ENCODE data around the gene ESCO1.
"Not testable (repeated sequence)": the region's sequence is repeated elsewhere in the genome, so short reads cannot be mapped to it uniquely, and the experiment has no call there.

ESCO1 gene

GRCh38 chr18:21600526-21601410 lies at the start of gene ESCO1:
Gene ESCO1, minus strand, starts transcription at chr18:21600704. Its CDS starts 25,861 bp downstream, at chr18:21574843.
- peak within 1 kb of the TSS; percentile 90 for H3K9ac ChIP-seq (ENCODE audit: low read length)
- H3K4me3 ChIP-seq (ENCODE audit: low read length), result peak within 1 kb of the TSS; percentile 85
- peaks cover 6% of the 10 kb centered on the region for H3K4me1 ChIP-seq (ENCODE audit: control insufficient read depth, low read depth, low read length)
- peak within 1 kb of the TSS; percentile 89 for H3K27ac ChIP-seq (ENCODE audit: low read length)
- no peaks in the 10 kb centered on the region for H3K27me3 ChIP-seq (ENCODE audit: control insufficient read depth, insufficient read depth, low read length)
- no peaks in the 10 kb centered on the region for H3K9me3 ChIP-seq (ENCODE audit: control insufficient read depth, low read depth, low read length)
- H3K36me3 ChIP-seq (ENCODE audit: control insufficient read depth, low read depth, low read length), result no peaks in the 10 kb centered on the region

GRCh38 chr18:21640375-21640774 lies 39.9 kb upstream of the ESCO1 start:
- not testable (repeated sequence) for H3K27me3 ChIP-seq (ENCODE audit: control insufficient read depth, insufficient read depth, low read length); H3K4me3 ChIP-seq (ENCODE audit: low read length); H3K9ac ChIP-seq (ENCODE audit: low read length); H3K9me3 ChIP-seq (ENCODE audit: control insufficient read depth, low read depth, low read length); H3K27ac ChIP-seq (ENCODE audit: low read length); H3K36me3 ChIP-seq (ENCODE audit: control insufficient read depth, low read depth, low read length); H3K4me1 ChIP-seq (ENCODE audit: control insufficient read depth, low read depth, low read length)

GRCh38 chr18:21638822-21639221 lies 38.3 kb upstream of the ESCO1 start:
- Histone ChIP-seq H3K4me3 (ENCODE audit: low read length) (no peak overlapping the region), H3K27me3 (ENCODE audit: control insufficient read depth, insufficient read depth, low read length) (no peaks in the 10 kb centered on the region), H3K36me3 (ENCODE audit: control insufficient read depth, low read depth, low read length) (peaks cover 8% of the 10 kb centered on the region), H3K4me1 (ENCODE audit: control insufficient read depth, low read depth, low read length) (no peaks in the 10 kb centered on the region), H3K27ac (ENCODE audit: low read length) (no peak overlapping the region), H3K9me3 (ENCODE audit: control insufficient read depth, low read depth, low read length) (no peaks in the 10 kb centered on the region), H3K9ac (ENCODE audit: low read length) (no peak overlapping the region)

GRCh38 chr18:21636769-21637168 lies 36.3 kb upstream of the ESCO1 start:
- H3K4me1 ChIP-seq (ENCODE audit: control insufficient read depth, low read depth, low read length), result no peaks in the 10 kb centered on the region
- no peaks in the 10 kb centered on the region for H3K27me3 ChIP-seq (ENCODE audit: control insufficient read depth, insufficient read depth, low read length)
- no peak overlapping the region for H3K9ac ChIP-seq (ENCODE audit: low read length)
- no peaks in the 10 kb centered on the region for H3K9me3 ChIP-seq (ENCODE audit: control insufficient read depth, low read depth, low read length)
- no peak overlapping the region for H3K4me3 ChIP-seq (ENCODE audit: low read length)
- no peak overlapping the region for H3K27ac ChIP-seq (ENCODE audit: low read length)
- peaks cover 19% of the 10 kb centered on the region for H3K36me3 ChIP-seq (ENCODE audit: control insufficient read depth, low read depth, low read length)

GRCh38 chr18:21634588-21635199 lies 34.2 kb upstream of the ESCO1 start:
- H3K36me3 ChIP-seq (ENCODE audit: control insufficient read depth, low read depth, low read length), result peaks cover 36% of the 10 kb centered on the region

GRCh38 chr18:21632393-21632792 lies 31.9 kb upstream of the ESCO1 start:
- Histone ChIP-seq H3K9ac (ENCODE audit: low read length) (no peak overlapping the region), H3K27ac (ENCODE audit: low read length) (no peak overlapping the region), H3K36me3 (ENCODE audit: control insufficient read depth, low read depth, low read length) (peaks cover 59% of the 10 kb centered on the region)

More at GRCh38 chr18:21634588-21635199, 34.2 kb upstream of the ESCO1 start:
- Histone ChIP-seq H3K4me1 (ENCODE audit: control insufficient read depth, low read depth, low read length) (no peaks in the 10 kb centered on the region), H3K27ac (ENCODE audit: low read length) (no peak overlapping the region), H3K9me3 (ENCODE audit: control insufficient read depth, low read depth, low read length) (no peaks in the 10 kb centered on the region), H3K4me3 (ENCODE audit: low read length) (no peak overlapping the region), H3K27me3 (ENCODE audit: control insufficient read depth, insufficient read depth, low read length) (no peaks in the 10 kb centered on the region), H3K9ac (ENCODE audit: low read length) (no peak overlapping the region)

GRCh38 chr18:21629089-21629832 lies 28.8 kb upstream of the ESCO1 start:
- no peaks in the 10 kb centered on the region for H3K27me3 ChIP-seq (ENCODE audit: control insufficient read depth, insufficient read depth, low read length)
- peaks cover 75% of the 10 kb centered on the region for H3K36me3 ChIP-seq (ENCODE audit: control insufficient read depth, low read depth, low read length)
- H3K4me3 ChIP-seq (ENCODE audit: low read length), result no peak overlapping the region
- no peaks in the 10 kb centered on the region for H3K4me1 ChIP-seq (ENCODE audit: control insufficient read depth, low read depth, low read length)
- H3K9me3 ChIP-seq (ENCODE audit: control insufficient read depth, low read depth, low read length), result no peaks in the 10 kb centered on the region
- H3K9ac ChIP-seq (ENCODE audit: low read length), result no peak overlapping the region
- no peak overlapping the region for H3K27ac ChIP-seq (ENCODE audit: low read length)

More at GRCh38 chr18:21632393-21632792, 31.9 kb upstream of the ESCO1 start:
- no peaks in the 10 kb centered on the region for H3K4me1 ChIP-seq (ENCODE audit: control insufficient read depth, low read depth, low read length)
- no peaks in the 10 kb centered on the region for H3K9me3 ChIP-seq (ENCODE audit: control insufficient read depth, low read depth, low read length)
- no peak overlapping the region for H3K4me3 ChIP-seq (ENCODE audit: low read length)
- no peaks in the 10 kb centered on the region for H3K27me3 ChIP-seq (ENCODE audit: control insufficient read depth, insufficient read depth, low read length)

GRCh38 chr18:21621640-21622039 lies 21.1 kb upstream of the ESCO1 start:
- not testable (repeated sequence) for H3K9me3 ChIP-seq (ENCODE audit: control insufficient read depth, low read depth, low read length); H3K27me3 ChIP-seq (ENCODE audit: control insufficient read depth, insufficient read depth, low read length); H3K4me3 ChIP-seq (ENCODE audit: low read length); H3K9ac ChIP-seq (ENCODE audit: low read length); H3K27ac ChIP-seq (ENCODE audit: low read length); H3K4me1 ChIP-seq (ENCODE audit: control insufficient read depth, low read depth, low read length)
- H3K36me3 ChIP-seq (ENCODE audit: control insufficient read depth, low read depth, low read length), result peaks cover 50% of the 10 kb centered on the region

- H3K27ac ChIP-seq (ENCODE audit: low read length), result peak within 1 kb of the TSS; percentile 83
- H3K36me3 ChIP-seq (ENCODE audit: control insufficient read depth, low read depth, low read length), result peaks cover 16% of the 10 kb centered on the region
- peaks cover 3% of the 10 kb centered on the region for H3K4me1 ChIP-seq (ENCODE audit: control insufficient read depth, low read depth, low read length)
- H3K9me3 ChIP-seq (ENCODE audit: control insufficient read depth, low read depth, low read length), result no peaks in the 10 kb centered on the region
- H3K4me3 ChIP-seq (ENCODE audit: low read length), result peak within 1 kb of the TSS; percentile 76
- H3K27me3 ChIP-seq (ENCODE audit: control insufficient read depth, insufficient read depth, low read length), result no peaks in the 10 kb centered on the region
- peak within 1 kb of the TSS; percentile 99 for H3K9ac ChIP-seq (ENCODE audit: low read length)
Measured at GRCh38 chr18:21612125-21613039, 11.9 kb upstream of the ESCO1 start, which contains the start of gene SNRPD1. Gene SNRPD1, plus strand, starts transcription at chr18:21612314. Its CDS starts 116 bp downstream, at chr18:21612430.

GRCh38 chr18:21611401-21612124 lies 11.1 kb upstream of the ESCO1 start:
- H3K9me3 ChIP-seq (ENCODE audit: control insufficient read depth, low read depth, low read length); H3K4me1 ChIP-seq (ENCODE audit: control insufficient read depth, low read depth, low read length); H3K27me3 ChIP-seq (ENCODE audit: control insufficient read depth, insufficient read depth, low read length); H3K27ac ChIP-seq (ENCODE audit: low read length): not testable (repeated sequence)
- Histone ChIP-seq H3K4me3 (ENCODE audit: low read length) (peak overlapping the region; percentile 76), H3K36me3 (ENCODE audit: control insufficient read depth, low read depth, low read length) (peaks cover 11% of the 10 kb centered on the region), H3K9ac (ENCODE audit: low read length) (peak overlapping the region; percentile 99)
